Neutrophil (primary cell): ENCODE results near the gene F12.
A peak's percentile ranks its signal among the peaks of the same experiment; 100 is the strongest.
"Not testable (repeated sequence)": the region's sequence is repeated elsewhere in the genome, so short reads cannot be mapped to it uniquely, and the experiment has no call there.

Experiments used
- H3K27ac ChIP-seq: fragments of 200-600 bp; sonication (generic); 2 replicates; pipeline ENCODE4 v1.5.1; 2016; ENCODE audit warnings: mild to moderate bottlenecking, moderate library complexity
- H3K27me3 ChIP-seq: fragments of 200-600 bp; sonication (generic); 2 replicates; pipeline ENCODE4 v1.6.0; 2016; ENCODE audit warnings: mild to moderate bottlenecking
- H3K36me3 ChIP-seq: fragments of 200-600 bp; sonication (generic); 2 replicates; pipeline ENCODE4 v1.5.1; 2017
- H3K4me1 ChIP-seq, 2 experiments: fragments of 200-600 bp in 1 of 2; sonication (generic) in 1 of 2; 1 replicate in 1 of 2; 2 replicates in 1 of 2; pipeline versions ENCODE4 v1.5.1 to v1.6.1; 2013 to 2016; ENCODE audit warnings: low read depth in 1 of 2, low read length in 1 of 2, mild to moderate bottlenecking in 1 of 2, moderate library complexity in 1 of 2; ENCODE audit not compliant: control insufficient read depth in 1 of 2, insufficient read depth in 1 of 2
- H3K4me3 ChIP-seq, 2 experiments: fragments of 200-600 bp in 1 of 2; sonication (generic) in 1 of 2; 1 replicate in 1 of 2; 2 replicates in 1 of 2; pipeline ENCODE4 v1.5.1; 2013 to 2016; ENCODE audit warnings: low read depth in 1 of 2, low read length in 1 of 2, mild to moderate bottlenecking in 1 of 2, moderate library complexity in 1 of 2
- H3K9me3 ChIP-seq: fragments of 200-600 bp; sonication (generic); 2 replicates; pipeline ENCODE4 v1.5.1; 2016
- CTCF ChIP-seq: fragments of 200-600 bp; sonication (generic); IDR thresholded peaks from 2 replicates; pipeline ENCODE4 v1.5.1; 2016; ENCODE audit warnings: antibody characterized with exemption

The F12 gene

GRCh38 chr5:177423671-177424070, 14.3 kb upstream of the F12 start:
- no peak for TF ChIP-seq CTCF
- peaks cover 5% of the 10 kb centered on the region for H3K36me3 ChIP-seq
- H3K4me3 ChIP-seq = no peak overlapping the region
- peaks cover 53 to 65% of the 10 kb centered on the region in 2 experiments for H3K4me1 ChIP-seq
- no peak overlapping the region for H3K27ac ChIP-seq
- no peaks in the 10 kb centered on the region for H3K27me3 ChIP-seq
- no peaks in the 10 kb centered on the region for H3K9me3 ChIP-seq

- no peak for TF ChIP-seq CTCF
- no peaks in the 10 kb centered on the region for H3K27me3 ChIP-seq
- peaks cover 64 to 71% of the 10 kb centered on the region in 2 experiments for H3K4me1 ChIP-seq
- H3K27ac ChIP-seq = peak overlapping the region; percentile 38
- no peaks in the 10 kb centered on the region for H3K36me3 ChIP-seq
- no peaks in the 10 kb centered on the region for H3K9me3 ChIP-seq
- no peak overlapping the region for H3K4me3 ChIP-seq
Observed at GRCh38 chr5:177421062-177421798, 11.9 kb upstream of the F12 start.

- H3K27ac ChIP-seq = peak overlapping the region; percentile 5
- H3K36me3 ChIP-seq, H3K4me3 ChIP-seq, H3K27me3 ChIP-seq, H3K9me3 ChIP-seq: not testable (repeated sequence)
- peaks cover 67 to 75% of the 10 kb centered on the region in 2 experiments for H3K4me1 ChIP-seq
Observed at GRCh38 chr5:177420472-177420871, 11.1 kb upstream of the F12 start.

- Histone ChIP-seq H3K4me3 (no peak overlapping the region), H3K9me3 (no peaks in the 10 kb centered on the region)
Observed at GRCh38 chr5:177419046-177419445, 9.7 kb upstream of the F12 start.

GRCh38 chr5:177417081-177417480, 7.7 kb upstream of the F12 start:
- peaks cover 73 to 76% of the 10 kb centered on the region in 2 experiments for H3K4me1 ChIP-seq
- H3K27me3 ChIP-seq, H3K36me3 ChIP-seq, H3K9me3 ChIP-seq: not testable (repeated sequence)
- peak overlapping the region in 1 of 2 experiments; percentile 18 for H3K4me3 ChIP-seq
- peak overlapping the region; percentile 87 for H3K27ac ChIP-seq

More at GRCh38 chr5:177419046-177419445, 9.7 kb upstream of the F12 start:
- TF ChIP-seq CTCF = no peak
- H3K27me3 ChIP-seq = no peaks in the 10 kb centered on the region
- H3K27ac ChIP-seq = peak overlapping the region; percentile 77
- H3K36me3 ChIP-seq = no peaks in the 10 kb centered on the region
- peaks cover 66 to 69% of the 10 kb centered on the region in 2 experiments for H3K4me1 ChIP-seq

- no peak for TF ChIP-seq CTCF
- Histone ChIP-seq H3K27ac (no peak overlapping the region), H3K4me1 (peaks cover 64 to 68% of the 10 kb centered on the region in 2 experiments), H3K9me3 (no peaks in the 10 kb centered on the region), H3K36me3 (no peaks in the 10 kb centered on the region), H3K4me3 (no peak overlapping the region), H3K27me3 (no peaks in the 10 kb centered on the region)
Observed at GRCh38 chr5:177414481-177414880, 5.1 kb upstream of the F12 start.
